ENCODE results near the gene RAD17. TPM values are rescaled to one million over a fixed set of nuclear protein-coding genes. Genes with fewer than 3 reads are reported as not detected.
"Not testable (repeated sequence)": the region's sequence is repeated elsewhere in the genome, so short reads cannot be mapped to it uniquely, and the experiment has no call there.

The RAD17 gene
- total RNA-seq, 4 donors from 2014 or later: 6.1 to 35.1 (median 15.1) TPM

GRCh38 chr5:69450116-69450515 is 80.5 kb downstream of the RAD17 start:
- Histone ChIP-seq H3K27me3 (no peaks in the 10 kb centered on the region), H3K4me3 (no peak overlapping the region), H3K27ac (no peak overlapping the region), H3K36me3 (no peaks in the 10 kb centered on the region), H3K4me1 (no peaks in the 10 kb centered on the region), H3K9me3 (no peaks in the 10 kb centered on the region)
- intact Hi-C loops (cut with DNase I; ENCODE audit: low total_unique reads): no loop called here
- no peak for DNase-seq
- no peak for TF ChIP-seq CTCF (IDR thresholded peaks at IDR 0.05)
- no peak for TF ChIP-seq POLR2A (IDR thresholded peaks at IDR 0.05)

GRCh38 chr5:69450527-69450926 is 80.9 kb downstream of the RAD17 start:
- H3K9me3 ChIP-seq; DNase-seq; H3K4me3 ChIP-seq; H3K36me3 ChIP-seq; H3K4me1 ChIP-seq; intact Hi-C loops (cut with DNase I; ENCODE audit: low total_unique reads); H3K27me3 ChIP-seq; H3K27ac ChIP-seq: not testable (repeated sequence)

- TF ChIP-seq CTCF (IDR thresholded peaks at IDR 0.05) (no peak), POLR2A (IDR thresholded peaks at IDR 0.05) (no peak)
- DNase-seq: no peak
- Histone ChIP-seq H3K36me3 (no peaks in the 10 kb centered on the region), H3K27ac (no peak overlapping the region), H3K4me3 (no peak overlapping the region), H3K4me1 (no peaks in the 10 kb centered on the region), H3K27me3 (no peaks in the 10 kb centered on the region), H3K9me3 (no peaks in the 10 kb centered on the region)
- intact Hi-C loops (cut with DNase I; ENCODE audit: low total_unique reads): no loop called here
These were observed 82.5 kb downstream of the RAD17 start for GRCh38 chr5:69451941-69452647.

- H3K27ac ChIP-seq; H3K9me3 ChIP-seq; H3K4me1 ChIP-seq; intact Hi-C loops (cut with DNase I; ENCODE audit: low total_unique reads); H3K27me3 ChIP-seq; H3K36me3 ChIP-seq; DNase-seq; H3K4me3 ChIP-seq: not testable (repeated sequence)
These were observed 83.9 kb downstream of the RAD17 start for GRCh38 chr5:69453487-69453886.

- no peak for DNase-seq
- no peaks in the 10 kb centered on the region for H3K36me3 ChIP-seq
- intact Hi-C loops (cut with DNase I; ENCODE audit: low total_unique reads): no loop called here
- H3K9me3 ChIP-seq: no peaks in the 10 kb centered on the region
- H3K27me3 ChIP-seq: no peaks in the 10 kb centered on the region
- H3K27ac ChIP-seq: no peak overlapping the region
- H3K4me3 ChIP-seq: no peak overlapping the region
- no peaks in the 10 kb centered on the region for H3K4me1 ChIP-seq
- no peak for TF ChIP-seq POLR2A (IDR thresholded peaks at IDR 0.05)
- no peak for TF ChIP-seq CTCF (IDR thresholded peaks at IDR 0.05)
These were observed 85.0 kb downstream of the RAD17 start for GRCh38 chr5:69454460-69455249.

- H3K27ac ChIP-seq; H3K4me3 ChIP-seq; DNase-seq; H3K36me3 ChIP-seq; H3K4me1 ChIP-seq; intact Hi-C loops (cut with DNase I; ENCODE audit: low total_unique reads); H3K27me3 ChIP-seq; H3K9me3 ChIP-seq: not testable (repeated sequence)
These were observed 85.9 kb downstream of the RAD17 start for GRCh38 chr5:69455428-69455988.

Data from uterus (tissue), 4 donors.